Endometrial microvascular endothelial cells (primary cell): ENCODE results near the gene DPP6. TPM values are rescaled to one million over a fixed set of nuclear protein-coding genes. Genes with fewer than 3 reads are reported as not detected.
"Not testable (repeated sequence)": the region's sequence is repeated elsewhere in the genome, so short reads cannot be mapped to it uniquely, and the experiment has no call there.

ENCODE experiments used
- in situ Hi-C: cut with HindIII; loops from 2 replicates; pipeline ENCODE4 v1.10.0; 2017; ENCODE audit warnings: low sequenced_read_pairs, low pct_unique_long_range_greater_than_20kb; ENCODE audit errors: inconsistent ontology term
- total RNA-seq: library from RNA; depleted of rRNA; stranded (reverse); fragments of >200 nt; gene quantifications from one replicate; pipeline ENCODE4 v1.2.3, GENCODE V29; 2015; ENCODE audit errors: inconsistent ontology term

DPP6 gene
- total RNA-seq, 1 donor from 2014 or later, result not detected

DNA sequence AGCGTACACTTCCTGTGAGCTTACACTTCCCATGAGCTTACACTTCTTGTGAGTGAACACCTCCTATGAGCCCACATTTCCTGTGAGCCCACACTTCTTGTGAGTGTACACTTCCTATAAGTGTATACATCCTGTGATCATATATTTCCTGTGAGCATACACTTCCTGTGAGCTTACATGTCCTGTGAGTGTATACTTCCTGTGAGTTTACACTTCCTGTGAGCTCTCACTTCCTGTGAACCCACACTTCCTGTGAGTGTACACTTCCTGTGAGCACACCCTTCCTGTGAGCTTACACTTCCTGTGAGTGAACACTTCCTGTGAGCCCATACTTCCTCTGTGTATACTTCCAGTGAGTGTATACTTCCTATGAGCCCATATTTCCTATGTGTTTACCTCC is 82.5 kb downstream of the DPP6 start:
- in situ Hi-C loops, result not testable (repeated sequence)

GRCh38 chr7:154135646-154136045 is 83.4 kb downstream of the DPP6 start:
- in situ Hi-C loops, result not testable (repeated sequence)

DNA sequence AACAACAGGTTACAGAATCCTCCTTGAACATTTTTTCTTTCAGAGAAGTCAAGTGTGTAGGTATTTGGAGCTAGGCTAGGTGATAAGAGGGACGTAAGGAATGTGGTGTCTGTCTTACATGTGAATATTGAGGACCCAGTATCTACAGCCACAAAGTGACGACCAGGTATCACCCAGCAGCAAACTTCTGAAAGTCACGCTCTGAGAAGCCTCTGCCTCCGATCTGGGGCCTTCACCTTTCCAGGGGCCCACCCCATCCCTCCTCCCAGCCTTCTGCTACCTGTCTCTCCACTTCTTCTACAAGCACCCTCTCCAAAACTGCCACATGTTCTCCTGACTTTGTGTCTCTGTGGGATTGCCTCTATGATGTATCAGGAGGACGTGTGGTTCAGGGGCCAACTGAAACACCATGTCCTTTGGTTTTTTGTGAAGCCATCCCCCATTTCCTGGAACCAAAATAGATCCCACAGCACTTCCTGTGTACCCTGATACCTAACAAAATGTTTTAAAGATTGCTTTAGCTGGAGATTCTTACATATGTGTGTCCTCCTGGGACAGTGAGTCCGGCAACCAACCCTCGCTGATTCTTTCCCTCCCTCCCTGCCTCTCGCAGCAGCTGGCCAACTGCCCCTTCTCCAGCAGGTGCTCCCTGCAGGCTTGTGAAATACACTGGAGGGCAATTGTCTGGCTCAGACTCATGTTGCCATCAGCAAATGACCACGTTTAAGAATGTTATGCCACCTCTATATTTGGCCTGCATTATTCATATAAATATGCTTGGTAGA is 93.9 kb downstream of the DPP6 start:
- in situ Hi-C loops, result not testable (repeated sequence)

GRCh38 chr7:154146707-154147038 is 94.5 kb downstream of the DPP6 start:
- in situ Hi-C loops, result not testable (repeated sequence)

GRCh38 chr7:154148791-154149516 is 96.8 kb downstream of the DPP6 start:
- in situ Hi-C loops, result not testable (repeated sequence)

DNA sequence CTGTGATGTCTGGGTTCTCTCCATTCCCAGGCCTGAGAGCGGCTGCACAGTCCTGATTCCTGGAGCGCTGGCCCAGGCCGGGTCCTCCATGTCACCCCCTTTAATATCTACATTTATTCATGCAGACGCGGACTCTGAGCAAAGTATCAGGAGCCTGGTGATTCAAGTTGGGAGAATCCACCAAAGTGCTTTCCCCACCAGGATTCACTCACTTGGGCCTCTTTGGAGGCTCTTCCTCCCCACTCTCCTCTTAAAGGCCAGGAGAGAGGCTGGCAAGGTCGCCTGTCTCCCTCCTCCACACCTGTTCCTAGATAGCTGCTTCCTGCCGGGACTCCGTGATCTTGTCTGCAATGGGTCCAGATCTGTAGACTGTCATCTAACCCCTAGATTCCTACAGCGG is 98.5 kb downstream of the DPP6 start:
- in situ Hi-C loops, result not testable (repeated sequence)

DNA sequence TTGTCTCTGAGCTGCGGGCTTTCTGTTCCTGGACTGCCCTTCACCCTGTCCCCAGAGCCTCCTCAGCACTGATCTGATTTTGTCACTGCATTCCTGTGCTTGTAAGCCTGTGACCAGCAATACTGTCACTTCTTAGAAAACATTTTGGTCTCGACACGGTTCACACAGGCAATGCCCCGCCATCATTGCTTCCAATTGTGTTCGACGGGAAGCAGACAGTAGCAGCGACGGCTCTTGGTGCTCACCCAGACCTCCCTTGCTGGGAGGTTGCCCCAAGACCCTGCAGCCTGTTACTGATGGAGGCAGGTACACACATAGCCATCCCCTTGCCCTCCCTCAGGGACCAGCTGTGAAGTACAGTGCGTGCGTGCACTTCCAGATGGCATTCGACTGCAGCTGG is 99.1 kb downstream of the DPP6 start:
- in situ Hi-C loops, result not testable (repeated sequence)

DNA sequence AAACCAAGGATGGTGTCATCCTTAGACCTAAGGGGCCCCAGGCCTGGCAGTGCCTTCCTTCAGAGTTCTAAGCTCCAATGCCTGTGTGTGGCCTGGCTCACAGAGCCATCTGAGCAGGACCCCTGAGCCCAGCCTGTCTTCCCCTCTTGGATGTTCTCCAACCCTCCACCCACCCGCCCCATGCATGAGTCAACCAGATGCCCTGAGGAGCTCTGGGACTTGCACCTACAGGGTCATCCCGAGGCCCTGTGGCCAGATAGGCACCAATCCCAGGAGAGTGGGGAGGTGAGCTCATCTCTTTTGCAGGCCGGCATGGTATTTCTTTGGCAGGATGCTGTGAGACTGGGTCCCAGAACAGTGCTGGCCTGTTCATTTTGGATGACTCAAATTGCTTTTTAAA is 103.7 kb downstream of the DPP6 start:
- in situ Hi-C loops, result not testable (repeated sequence)

DNA sequence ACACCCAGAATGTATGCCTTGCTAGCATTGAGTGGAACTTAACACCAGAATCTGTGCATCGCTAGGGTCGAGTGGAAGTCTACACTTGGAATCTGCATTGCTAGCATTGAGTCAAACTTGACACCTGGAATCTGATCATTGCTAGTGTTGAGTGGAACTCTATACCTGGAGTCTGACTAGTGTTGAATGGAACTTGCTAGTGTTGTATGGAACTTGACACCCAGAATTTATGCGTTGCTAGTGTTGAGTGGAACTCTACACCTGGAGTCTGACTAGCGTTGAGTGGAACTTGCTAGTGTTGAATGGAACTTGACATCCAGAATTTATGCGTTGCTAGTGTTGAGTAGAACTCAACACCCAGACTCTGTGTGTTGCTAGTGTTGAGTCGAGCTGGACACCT is 110.7 kb downstream of the DPP6 start:
- in situ Hi-C loops, result not testable (repeated sequence)

DNA sequence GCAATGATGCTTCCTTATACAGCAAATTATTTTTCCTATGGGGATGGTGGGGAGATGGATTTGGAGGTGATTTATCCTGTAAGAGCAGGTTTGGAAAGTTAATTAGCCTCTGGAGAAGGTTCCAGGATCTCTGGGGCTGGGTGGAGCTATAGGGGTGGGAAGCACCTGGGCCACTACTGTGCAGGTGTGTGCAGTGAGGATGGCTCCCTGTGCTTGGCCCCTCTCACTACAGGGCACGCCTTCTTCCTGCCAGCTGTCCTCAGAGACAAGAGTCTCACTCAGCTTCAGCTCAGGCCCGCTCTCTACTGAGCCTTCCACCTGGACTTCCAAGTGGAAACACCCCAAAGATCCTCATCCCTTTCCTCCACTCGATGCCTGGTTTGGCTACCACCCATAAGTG is 111.4 kb downstream of the DPP6 start:
- in situ Hi-C loops, result not testable (repeated sequence)

GRCh38 chr7:154167051-154167450 is 114.9 kb downstream of the DPP6 start:
- in situ Hi-C loops, result no loop called here

DNA sequence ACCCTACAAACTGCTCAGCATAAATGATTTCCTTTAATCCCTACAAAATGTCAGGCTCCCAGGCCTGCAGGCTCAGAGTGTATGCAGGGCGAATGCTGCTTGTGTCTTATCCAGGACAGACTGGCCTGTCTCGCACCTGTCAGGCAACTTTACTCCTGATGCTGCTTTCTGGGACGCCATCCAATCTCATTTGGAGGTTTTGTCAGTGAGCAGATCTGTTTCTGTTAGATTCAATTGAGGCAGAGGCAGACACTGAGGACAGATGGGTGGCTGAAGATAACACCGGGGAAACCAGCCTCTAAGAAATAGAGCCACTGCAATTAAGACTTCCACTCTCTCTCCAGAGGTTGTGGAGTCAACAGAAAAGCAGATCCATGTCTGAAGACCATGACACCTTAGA is 115.6 kb downstream of the DPP6 start:
- in situ Hi-C loops, result no loop called here

DNA sequence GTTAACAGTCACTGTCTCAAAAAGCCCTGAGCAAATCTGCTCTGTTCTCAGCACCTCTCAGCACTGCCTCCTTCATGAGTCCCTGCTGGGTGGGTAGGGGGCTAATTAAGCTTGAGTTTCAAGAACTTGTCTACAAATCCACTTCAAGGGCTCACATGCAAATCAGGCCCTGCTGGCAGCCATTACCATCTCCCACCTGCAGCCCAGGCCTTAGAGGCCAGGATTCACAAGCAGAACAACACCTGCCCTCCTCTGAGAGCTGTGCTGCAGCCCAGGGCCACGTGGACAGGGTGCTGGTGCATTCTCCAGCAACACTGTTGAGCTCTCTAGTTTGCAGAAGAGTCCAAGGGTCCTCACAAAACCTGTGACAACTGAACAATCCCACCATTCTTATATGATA is 119.2 kb downstream of the DPP6 start:
- in situ Hi-C loops, result no loop called here

GRCh38 chr7:154172236-154172635 is 120.0 kb downstream of the DPP6 start:
- in situ Hi-C loops, result no loop called here

DNA sequence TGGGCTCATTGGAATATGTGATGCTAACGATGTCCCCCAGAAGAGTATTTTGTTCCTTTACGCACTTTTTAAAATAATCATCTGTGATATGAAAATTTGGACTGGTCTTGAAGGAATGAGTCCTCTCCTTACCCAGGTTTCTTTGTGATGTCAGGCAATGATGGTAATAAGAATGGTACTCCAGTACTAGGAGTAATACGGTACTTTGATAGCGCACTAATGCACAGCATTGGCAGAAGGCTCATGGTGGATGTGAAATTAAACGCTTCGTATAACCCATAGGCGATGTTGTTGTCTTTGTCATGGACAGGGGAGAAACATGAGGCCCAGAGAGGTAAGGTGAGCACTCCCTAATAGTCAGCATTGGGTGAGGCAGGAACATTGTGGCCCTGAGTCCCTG is 125.4 kb downstream of the DPP6 start:
- in situ Hi-C loops, result no loop called here

GRCh38 chr7:154178895-154179294 is 126.7 kb downstream of the DPP6 start:
- in situ Hi-C loops, result no loop called here

DNA sequence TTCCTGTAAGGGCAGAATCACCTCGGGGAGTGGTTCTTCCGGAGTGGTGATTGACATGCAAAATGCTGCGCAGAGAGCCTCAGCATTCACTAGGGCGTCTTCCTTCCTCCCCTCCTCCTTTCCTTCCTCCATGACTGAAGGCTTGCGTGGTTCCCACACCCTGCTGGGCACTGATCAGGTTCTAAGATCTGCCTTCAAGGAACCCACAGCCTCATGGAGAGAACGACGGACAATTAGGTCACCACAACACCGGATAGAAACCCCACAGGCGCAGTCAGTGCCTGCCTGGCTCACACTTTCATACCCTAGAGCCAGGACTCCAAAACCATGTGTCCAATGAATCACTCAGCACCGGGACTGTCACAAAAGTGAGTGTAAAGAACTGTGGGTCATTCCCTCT is 131.3 kb downstream of the DPP6 start:
- in situ Hi-C loops, result no loop called here

DNA sequence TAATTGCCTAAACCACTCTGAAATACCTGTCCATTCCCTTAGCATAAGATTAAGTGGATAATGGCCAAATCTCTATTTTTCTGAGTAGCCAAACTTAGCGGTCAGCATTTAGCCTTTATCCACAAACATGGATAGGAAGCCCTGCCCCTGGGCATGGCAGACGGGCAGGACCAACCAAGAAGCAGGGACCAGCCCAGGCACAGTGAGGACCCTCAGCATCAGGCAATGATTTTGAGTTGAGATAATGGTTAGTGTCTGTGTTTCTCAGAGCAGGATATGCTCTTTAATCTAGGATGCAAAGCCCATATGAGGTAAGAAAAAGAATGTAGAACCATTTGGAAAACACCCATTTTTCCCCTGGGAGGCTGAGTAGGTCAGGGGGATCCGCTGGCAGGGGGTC is 131.7 kb downstream of the DPP6 start:
- in situ Hi-C loops, result no loop called here

DNA sequence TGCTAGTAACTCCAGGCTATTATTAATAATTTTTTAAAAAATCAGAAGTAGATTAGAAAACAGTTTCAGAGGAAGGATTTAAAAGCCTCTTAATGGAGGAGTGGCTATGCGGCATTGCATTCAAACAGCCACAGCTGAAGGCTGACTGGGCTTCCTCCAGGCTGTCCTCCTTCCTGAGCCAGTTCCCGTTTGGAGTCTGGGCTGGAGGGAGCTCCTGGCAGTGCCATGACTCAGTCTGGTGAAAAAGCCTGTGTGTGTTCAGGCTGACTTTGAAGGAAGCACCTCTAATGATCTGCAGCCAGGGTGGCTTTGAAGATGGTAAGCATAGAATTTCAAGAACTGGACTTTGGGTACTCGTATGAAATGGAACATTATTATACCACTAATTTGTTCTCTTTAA is 134.6 kb downstream of the DPP6 start:
- in situ Hi-C loops, result no loop called here

DNA sequence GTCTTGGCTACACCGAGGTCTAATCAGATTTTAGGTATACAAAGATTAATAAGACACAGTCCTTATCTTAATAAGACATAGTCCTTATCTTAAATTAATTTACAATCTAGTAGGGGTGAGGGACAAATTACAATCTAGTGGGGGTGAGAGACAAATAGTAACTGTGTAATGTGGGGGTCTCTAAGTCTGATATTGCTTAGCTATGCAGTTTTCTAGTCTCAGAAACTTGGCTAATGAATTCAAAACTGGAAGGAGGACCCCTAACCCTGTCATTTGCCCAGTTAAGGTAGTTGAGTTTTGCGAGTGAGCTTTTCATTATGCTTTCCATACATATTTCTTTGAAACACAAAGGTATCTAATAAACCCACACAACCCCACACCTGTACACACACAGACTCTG is 136.1 kb downstream of the DPP6 start:
- in situ Hi-C loops, result no loop called here

GRCh38 chr7:154195266-154195665 is 143.1 kb downstream of the DPP6 start:
- in situ Hi-C loops, result no loop called here
